ENCODE measurements around the gene TRIO.

TRIO gene

DNA sequence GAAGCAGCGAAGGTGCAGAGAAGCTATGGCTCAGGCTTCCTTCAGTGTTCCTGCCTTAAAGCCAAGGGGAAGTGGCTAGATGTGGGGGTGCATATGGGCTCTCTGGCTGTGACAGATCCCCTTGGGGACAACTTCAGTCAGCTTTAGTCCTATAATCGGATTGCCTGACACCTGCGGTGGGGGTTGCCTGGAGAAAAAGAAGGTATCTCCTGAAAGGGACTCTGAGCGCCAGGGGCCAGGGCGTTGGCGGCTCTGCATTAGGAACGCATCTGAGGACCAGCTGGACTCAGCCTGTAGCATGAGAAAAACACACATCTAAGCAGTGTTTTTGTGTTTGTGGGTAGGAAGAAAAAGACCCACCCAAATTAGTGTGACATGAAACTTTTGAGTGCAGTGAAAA lies 354.2 kb downstream of the TRIO start:
- H3K9me3 ChIP-seq (ENCODE audit: control insufficient read depth in 2 of 2, low read length in 2 of 2), result no peaks in the 10 kb centered on the region
- no peak overlapping the region for H3K9ac ChIP-seq (ENCODE audit: low read depth in 1 of 2, low read length in 2 of 2)
- H3K27me3 ChIP-seq (ENCODE audit: control insufficient read depth in 2 of 2, insufficient read depth in 2 of 2, low read length in 2 of 2), result no peaks in the 10 kb centered on the region
- peaks cover 57 to 75% of the 10 kb centered on the region in 2 donors for H3K36me3 ChIP-seq (ENCODE audit: control insufficient read depth in 2 of 2, insufficient read depth in 2 of 2, low read length in 2 of 2)
- H3K27ac ChIP-seq (ENCODE audit: low read depth in 2 of 2, low read length in 2 of 2), result no peak overlapping the region
- H3K4me3 ChIP-seq (ENCODE audit: low read length in 2 of 2), result no peak overlapping the region
- H3K4me1 ChIP-seq (ENCODE audit: control insufficient read depth in 2 of 2, insufficient read depth in 2 of 2, low read length in 2 of 2), result no peaks in the 10 kb centered on the region

DNA sequence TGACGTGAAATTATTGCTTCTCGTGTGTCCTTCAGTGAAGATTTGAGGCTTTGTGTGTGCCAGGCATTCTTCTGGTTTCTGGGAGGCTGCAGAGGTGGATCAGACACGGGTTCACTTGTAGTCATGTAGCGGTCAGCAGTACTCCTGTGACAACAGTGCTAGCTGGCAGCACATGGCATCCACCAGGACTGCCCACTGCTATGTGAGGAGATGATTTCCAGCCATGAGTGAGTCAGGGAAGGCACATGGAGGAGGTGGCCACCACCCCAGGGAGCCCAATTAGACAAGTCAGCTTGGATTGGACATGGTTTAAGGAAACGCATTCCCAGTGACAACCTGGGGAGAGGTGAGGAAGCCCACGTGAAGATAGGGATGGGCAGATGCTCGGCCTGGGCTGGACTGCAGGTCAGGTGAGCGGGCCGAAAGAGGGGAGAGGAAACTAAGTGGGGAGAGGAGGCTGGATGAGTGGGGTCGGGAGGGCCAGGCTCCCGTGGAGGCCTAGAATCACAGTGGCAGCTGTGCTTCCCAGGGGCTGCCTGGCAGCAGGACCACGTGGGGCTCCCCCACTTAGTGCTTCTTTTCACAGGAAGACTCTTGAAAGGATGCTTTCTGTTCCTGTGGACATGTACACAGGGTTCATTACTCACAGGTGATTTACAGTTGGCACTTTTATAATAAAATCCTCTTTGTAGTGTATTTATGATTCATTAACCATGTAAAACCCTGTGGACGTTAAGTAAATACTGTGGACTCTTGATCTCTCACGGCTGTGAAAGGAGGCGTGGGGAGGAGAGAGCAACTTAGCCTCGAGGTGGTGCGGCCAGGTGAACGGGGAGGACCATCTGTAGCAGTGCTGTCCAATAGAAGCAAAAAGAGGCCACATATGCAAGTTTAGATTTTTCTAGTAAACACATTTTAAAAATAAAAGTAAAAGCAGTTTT lies 358.5 kb downstream of the TRIO start:
- H3K9me3 ChIP-seq (ENCODE audit: control insufficient read depth in 2 of 2, low read length in 2 of 2), result no peaks in the 10 kb centered on the region
- H3K4me3 ChIP-seq (ENCODE audit: low read length in 2 of 2), result no peak overlapping the region
- H3K4me1 ChIP-seq (ENCODE audit: control insufficient read depth in 2 of 2, insufficient read depth in 2 of 2, low read length in 2 of 2), result no peaks in the 10 kb centered on the region
- H3K36me3 ChIP-seq (ENCODE audit: control insufficient read depth in 2 of 2, insufficient read depth in 2 of 2, low read length in 2 of 2), result peaks cover 72% of the 10 kb centered on the region in 2 donors
- no peak overlapping the region for H3K9ac ChIP-seq (ENCODE audit: low read depth in 1 of 2, low read length in 2 of 2)
- H3K27ac ChIP-seq (ENCODE audit: low read depth in 2 of 2, low read length in 2 of 2), result no peak overlapping the region
- no peaks in the 10 kb centered on the region for H3K27me3 ChIP-seq (ENCODE audit: control insufficient read depth in 2 of 2, insufficient read depth in 2 of 2, low read length in 2 of 2)

GRCh38 chr5:14502294-14502690 lies 359.1 kb downstream of the TRIO start:
- Histone ChIP-seq H3K4me1 (ENCODE audit: control insufficient read depth in 2 of 2, insufficient read depth in 2 of 2, low read length in 2 of 2) (no peaks in the 10 kb centered on the region), H3K36me3 (ENCODE audit: control insufficient read depth in 2 of 2, insufficient read depth in 2 of 2, low read length in 2 of 2) (peaks cover 65 to 71% of the 10 kb centered on the region in 2 donors), H3K9me3 (ENCODE audit: control insufficient read depth in 2 of 2, low read length in 2 of 2) (no peaks in the 10 kb centered on the region), H3K27me3 (ENCODE audit: control insufficient read depth in 2 of 2, insufficient read depth in 2 of 2, low read length in 2 of 2) (no peaks in the 10 kb centered on the region), H3K9ac (ENCODE audit: low read depth in 1 of 2, low read length in 2 of 2) (no peak overlapping the region), H3K4me3 (ENCODE audit: low read length in 2 of 2) (no peak overlapping the region), H3K27ac (ENCODE audit: low read depth in 2 of 2, low read length in 2 of 2) (no peak overlapping the region)

- Histone ChIP-seq H3K4me3 (ENCODE audit: low read length in 2 of 2) (no peak overlapping the region), H3K9me3 (ENCODE audit: control insufficient read depth in 2 of 2, low read length in 2 of 2) (no peaks in the 10 kb centered on the region), H3K4me1 (ENCODE audit: control insufficient read depth in 2 of 2, insufficient read depth in 2 of 2, low read length in 2 of 2) (no peaks in the 10 kb centered on the region), H3K9ac (ENCODE audit: low read depth in 1 of 2, low read length in 2 of 2) (no peak overlapping the region), H3K27ac (ENCODE audit: low read depth in 2 of 2, low read length in 2 of 2) (no peak overlapping the region), H3K27me3 (ENCODE audit: control insufficient read depth in 2 of 2, insufficient read depth in 2 of 2, low read length in 2 of 2) (no peaks in the 10 kb centered on the region), H3K36me3 (ENCODE audit: control insufficient read depth in 2 of 2, insufficient read depth in 2 of 2, low read length in 2 of 2) (peaks cover 61 to 69% of the 10 kb centered on the region in 2 donors)
These were observed 360.0 kb downstream of the TRIO start for GRCh38 chr5:14503017-14503680.

GRCh38 chr5:14503681-14504331 lies 360.7 kb downstream of the TRIO start:
- no peaks in the 10 kb centered on the region for H3K9me3 ChIP-seq (ENCODE audit: control insufficient read depth in 2 of 2, low read length in 2 of 2)
- no peak overlapping the region for H3K9ac ChIP-seq (ENCODE audit: low read depth in 1 of 2, low read length in 2 of 2)
- H3K4me3 ChIP-seq (ENCODE audit: low read length in 2 of 2), result no peak overlapping the region
- H3K27ac ChIP-seq (ENCODE audit: low read depth in 2 of 2, low read length in 2 of 2), result no peak overlapping the region
- H3K36me3 ChIP-seq (ENCODE audit: control insufficient read depth in 2 of 2, insufficient read depth in 2 of 2, low read length in 2 of 2), result peaks cover 58 to 69% of the 10 kb centered on the region in 2 donors
- no peaks in the 10 kb centered on the region for H3K4me1 ChIP-seq (ENCODE audit: control insufficient read depth in 2 of 2, insufficient read depth in 2 of 2, low read length in 2 of 2)
- no peaks in the 10 kb centered on the region for H3K27me3 ChIP-seq (ENCODE audit: control insufficient read depth in 2 of 2, insufficient read depth in 2 of 2, low read length in 2 of 2)

DNA sequence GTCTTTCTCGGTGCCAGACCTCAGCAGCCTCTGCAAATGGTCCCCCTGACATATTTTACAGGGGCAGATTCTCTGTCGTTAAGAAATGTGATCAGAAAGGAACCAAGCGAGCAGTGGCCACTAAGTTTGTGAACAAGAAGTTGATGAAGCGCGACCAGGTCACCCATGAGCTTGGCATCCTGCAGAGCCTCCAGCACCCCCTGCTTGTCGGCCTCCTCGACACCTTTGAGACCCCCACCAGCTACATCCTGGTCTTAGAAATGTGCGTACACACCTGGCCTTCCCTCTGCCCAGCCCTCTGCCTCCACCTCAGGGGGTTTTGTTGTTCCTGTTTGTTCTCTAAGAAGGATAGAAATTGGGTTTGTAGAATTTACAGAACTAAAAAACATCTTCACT lies 361.2 kb downstream of the TRIO start:
- no peak overlapping the region for H3K27ac ChIP-seq (ENCODE audit: low read depth in 2 of 2, low read length in 2 of 2)
- H3K4me1 ChIP-seq (ENCODE audit: control insufficient read depth in 2 of 2, insufficient read depth in 2 of 2, low read length in 2 of 2), result no peaks in the 10 kb centered on the region
- H3K36me3 ChIP-seq (ENCODE audit: control insufficient read depth in 2 of 2, insufficient read depth in 2 of 2, low read length in 2 of 2), result peaks cover 54 to 64% of the 10 kb centered on the region in 2 donors
- H3K4me3 ChIP-seq (ENCODE audit: low read length in 2 of 2), result no peak overlapping the region
- H3K9ac ChIP-seq (ENCODE audit: low read depth in 1 of 2, low read length in 2 of 2), result no peak overlapping the region
- H3K9me3 ChIP-seq (ENCODE audit: control insufficient read depth in 2 of 2, low read length in 2 of 2), result no peaks in the 10 kb centered on the region
- H3K27me3 ChIP-seq (ENCODE audit: control insufficient read depth in 2 of 2, insufficient read depth in 2 of 2, low read length in 2 of 2), result no peaks in the 10 kb centered on the region

DNA sequence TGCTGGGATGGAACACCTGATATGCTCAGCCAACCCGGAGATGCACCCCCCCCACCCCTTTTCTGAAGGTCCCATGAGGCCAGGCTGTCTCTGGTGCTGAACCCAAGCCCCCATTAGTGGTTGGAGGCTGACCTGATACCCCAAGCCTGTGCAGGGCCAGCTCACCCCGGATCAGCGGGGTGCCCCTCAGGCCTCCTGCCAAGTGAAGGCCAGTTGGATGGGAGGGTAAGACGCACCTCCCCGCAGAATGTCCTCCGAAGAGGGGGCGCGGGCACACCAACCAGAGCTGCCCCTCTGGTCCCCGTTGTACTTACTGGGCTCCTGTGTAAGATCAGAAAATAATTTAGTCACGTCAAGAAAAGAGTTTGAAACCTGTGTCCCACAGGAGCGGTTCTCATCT lies 361.7 kb downstream of the TRIO start:
- Histone ChIP-seq H3K4me1 (ENCODE audit: control insufficient read depth in 2 of 2, insufficient read depth in 2 of 2, low read length in 2 of 2) (no peaks in the 10 kb centered on the region), H3K9ac (ENCODE audit: low read depth in 1 of 2, low read length in 2 of 2) (no peak overlapping the region), H3K36me3 (ENCODE audit: control insufficient read depth in 2 of 2, insufficient read depth in 2 of 2, low read length in 2 of 2) (peaks cover 54 to 64% of the 10 kb centered on the region in 2 donors), H3K4me3 (ENCODE audit: low read length in 2 of 2) (no peak overlapping the region), H3K9me3 (ENCODE audit: control insufficient read depth in 2 of 2, low read length in 2 of 2) (no peaks in the 10 kb centered on the region), H3K27me3 (ENCODE audit: control insufficient read depth in 2 of 2, insufficient read depth in 2 of 2, low read length in 2 of 2) (no peaks in the 10 kb centered on the region), H3K27ac (ENCODE audit: low read depth in 2 of 2, low read length in 2 of 2) (no peak overlapping the region)

- no peak overlapping the region for H3K27ac ChIP-seq (ENCODE audit: low read depth in 2 of 2, low read length in 2 of 2)
- H3K9ac ChIP-seq (ENCODE audit: low read depth in 1 of 2, low read length in 2 of 2), result no peak overlapping the region
- no peaks in the 10 kb centered on the region for H3K9me3 ChIP-seq (ENCODE audit: control insufficient read depth in 2 of 2, low read length in 2 of 2)
- H3K27me3 ChIP-seq (ENCODE audit: control insufficient read depth in 2 of 2, insufficient read depth in 2 of 2, low read length in 2 of 2), result no peaks in the 10 kb centered on the region
- H3K4me3 ChIP-seq (ENCODE audit: low read length in 2 of 2), result no peak overlapping the region
- peaks cover 54 to 60% of the 10 kb centered on the region in 2 donors for H3K36me3 ChIP-seq (ENCODE audit: control insufficient read depth in 2 of 2, insufficient read depth in 2 of 2, low read length in 2 of 2)
- no peaks in the 10 kb centered on the region for H3K4me1 ChIP-seq (ENCODE audit: control insufficient read depth in 2 of 2, insufficient read depth in 2 of 2, low read length in 2 of 2)
These were observed 362.4 kb downstream of the TRIO start for GRCh38 chr5:14505310-14506139.

GRCh38 chr5:14506140-14506538 lies 363.0 kb downstream of the TRIO start:
- Histone ChIP-seq H3K9me3 (ENCODE audit: control insufficient read depth in 2 of 2, low read length in 2 of 2) (no peaks in the 10 kb centered on the region), H3K27ac (ENCODE audit: low read depth in 2 of 2, low read length in 2 of 2) (no peak overlapping the region), H3K4me1 (ENCODE audit: control insufficient read depth in 2 of 2, insufficient read depth in 2 of 2, low read length in 2 of 2) (no peaks in the 10 kb centered on the region), H3K4me3 (ENCODE audit: low read length in 2 of 2) (no peak overlapping the region), H3K9ac (ENCODE audit: low read depth in 1 of 2, low read length in 2 of 2) (no peak overlapping the region), H3K27me3 (ENCODE audit: control insufficient read depth in 2 of 2, insufficient read depth in 2 of 2, low read length in 2 of 2) (no peaks in the 10 kb centered on the region), H3K36me3 (ENCODE audit: control insufficient read depth in 2 of 2, insufficient read depth in 2 of 2, low read length in 2 of 2) (peaks cover 53 to 57% of the 10 kb centered on the region in 2 donors)
